Measurements from ENCODE around the gene KCTD15.
A peak's percentile ranks its signal among the peaks of the same experiment; 100 is the strongest.

Gene KCTD15

GRCh38 chr19:33759356-33759755, 37.3 kb upstream of the KCTD15 start:
- TF ChIP-seq USF1 (IDR thresholded peaks at IDR 0.05) (no peak), CEBPB (IDR thresholded peaks at IDR 0.05) (no peak), CREB1 (IDR thresholded peaks at IDR 0.05; ENCODE audit: low read depth) (no peak), EP300 (IDR thresholded peaks at IDR 0.05; ENCODE audit: borderline replicate concordance) (no peak), FOXM1 (IDR thresholded peaks at IDR 0.05; ENCODE audit: borderline replicate concordance, low read depth) (no peak), YY1 (IDR thresholded peaks at IDR 0.05; ENCODE audit: low read depth) (no peak), EGR1 (IDR thresholded peaks at IDR 0.05) (no peak), RAD21 (IDR thresholded peaks at IDR 0.05; ENCODE audit: low read depth) (no peak), ZBTB7A (IDR thresholded peaks at IDR 0.05; ENCODE audit: low read depth) (no peak), REST (IDR thresholded peaks at IDR 0.05; ENCODE audit: low read depth) (no peak), TAF1 (IDR thresholded peaks at IDR 0.05; ENCODE audit: low read depth) (no peak), TEAD4 (IDR thresholded peaks at IDR 0.05) (no peak), TCF12 (IDR thresholded peaks at IDR 0.05; ENCODE audit: low read depth) (no peak), NFIC (IDR thresholded peaks at IDR 0.05) (no peak)
- TF ChIP-seq, protein P1, sequence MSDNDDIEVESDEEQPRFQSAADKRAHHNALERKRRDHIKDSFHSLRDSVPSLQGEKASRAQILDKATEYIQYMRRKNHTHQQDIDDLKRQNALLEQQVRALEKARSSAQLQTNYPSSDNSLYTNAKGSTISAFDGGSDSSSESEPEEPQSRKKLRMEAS (IDR thresholded peaks at IDR 0.05) = no peak

GRCh38 chr19:33763633-33764371, 32.9 kb upstream of the KCTD15 start:
- TF ChIP-seq REST (IDR thresholded peaks at IDR 0.05; ENCODE audit: low read depth) = no peak
- TF ChIP-seq EGR1 (IDR thresholded peaks at IDR 0.05) = no peak
- TF ChIP-seq CEBPB (IDR thresholded peaks at IDR 0.05) = no peak
- no peak for TF ChIP-seq ZBTB7A (IDR thresholded peaks at IDR 0.05; ENCODE audit: low read depth)
- no peak for TF ChIP-seq TAF1 (IDR thresholded peaks at IDR 0.05; ENCODE audit: low read depth)
- TF ChIP-seq EP300 (IDR thresholded peaks at IDR 0.05; ENCODE audit: borderline replicate concordance) = no peak
- no peak for TF ChIP-seq FOXM1 (IDR thresholded peaks at IDR 0.05; ENCODE audit: borderline replicate concordance, low read depth)
- no peak for TF ChIP-seq CREB1 (IDR thresholded peaks at IDR 0.05; ENCODE audit: low read depth)
- TF ChIP-seq TEAD4 (IDR thresholded peaks at IDR 0.05) = no peak
- TF ChIP-seq USF1 (IDR thresholded peaks at IDR 0.05) = no peak
- TF ChIP-seq TCF12 (IDR thresholded peaks at IDR 0.05; ENCODE audit: low read depth) = no peak

DNA sequence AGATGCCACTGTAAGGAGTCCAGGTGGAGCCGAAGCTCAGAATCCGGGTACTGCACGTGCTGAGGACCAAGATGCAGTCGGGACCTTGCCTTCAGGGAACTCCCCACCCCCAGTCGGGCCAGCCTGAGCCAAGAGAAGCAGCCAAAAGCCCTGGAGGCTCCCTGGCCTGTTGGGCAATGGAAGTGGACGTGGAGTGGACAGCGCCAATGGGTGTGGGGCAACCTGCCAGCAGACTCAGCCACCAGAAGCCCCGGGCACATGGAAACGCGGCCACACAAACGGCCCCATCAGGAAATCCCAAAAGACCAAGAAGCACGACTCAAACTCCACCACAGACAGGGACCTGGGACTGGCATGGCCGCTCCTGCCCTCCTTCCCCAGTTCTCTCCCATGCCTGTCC, 30.0 kb upstream of the KCTD15 start:
- TF ChIP-seq EP300 (IDR thresholded peaks at IDR 0.05; ENCODE audit: borderline replicate concordance) (no peak), FOXM1 (IDR thresholded peaks at IDR 0.05; ENCODE audit: borderline replicate concordance, low read depth) (no peak), REST (IDR thresholded peaks at IDR 0.05; ENCODE audit: low read depth) (peak; percentile 55; the same call in 1 of the 2 replicates), YY1 (IDR thresholded peaks at IDR 0.05; ENCODE audit: low read depth) (no peak)

- TF ChIP-seq USF1 (IDR thresholded peaks at IDR 0.05) = no peak
- peak; percentile 87; the same call in 1 of the 2 replicates for TF ChIP-seq ZBTB7A (IDR thresholded peaks at IDR 0.05; ENCODE audit: low read depth)
- TF ChIP-seq TCF12 (IDR thresholded peaks at IDR 0.05; ENCODE audit: low read depth) = no peak
- TF ChIP-seq FOXM1 (IDR thresholded peaks at IDR 0.05; ENCODE audit: borderline replicate concordance, low read depth) = no peak
- peak; percentile 95 for TF ChIP-seq REST (IDR thresholded peaks at IDR 0.05; ENCODE audit: low read depth)
- TF ChIP-seq RAD21 (IDR thresholded peaks at IDR 0.05; ENCODE audit: low read depth) = no peak
These were observed 28.7 kb upstream of the KCTD15 start for GRCh38 chr19:33767898-33768413.
